ENCODE results near the gene HOXA11. TPM values are rescaled to one million over a fixed set of nuclear protein-coding genes. Genes with fewer than 3 reads are reported as not detected.

Gene HOXA11
- total and polyA plus RNA-seq, 2 donors, result 9.3 to 39.1 TPM

- H3K4me3 ChIP-seq (ENCODE audit: low read depth, low read length), result no peak overlapping the region
- 82% methylated on average over 2 of the region's 2 CpGs for WGBS
- DNase-seq (ENCODE audit: extremely low spot score), result no peak
- no peaks in the 10 kb centered on the region for H3K36me3 ChIP-seq (ENCODE audit: insufficient read depth)
- H3K27ac ChIP-seq (ENCODE audit: low read depth), result no peak overlapping the region
- H3K4me1 ChIP-seq (ENCODE audit: insufficient read depth), result no peaks in the 10 kb centered on the region
Observed at GRCh38 chr7:27137640-27138315, 47.3 kb downstream of the HOXA11 start.

GRCh38 chr7:27134392-27134791 is 50.6 kb downstream of the HOXA11 start:
- H3K27ac ChIP-seq (ENCODE audit: low read depth), result no peak overlapping the region
- WGBS, result 35% methylated on average over 2 of the region's 2 CpGs
- H3K36me3 ChIP-seq (ENCODE audit: insufficient read depth), result no peaks in the 10 kb centered on the region
- H3K4me1 ChIP-seq (ENCODE audit: insufficient read depth), result peaks cover 3% of the 10 kb centered on the region
- no peak overlapping the region for H3K4me3 ChIP-seq (ENCODE audit: low read depth, low read length)
- DNase-seq (ENCODE audit: extremely low spot score), result no peak

GRCh38 chr7:27133409-27134231 is 51.4 kb downstream of the HOXA11 start:
- Histone ChIP-seq H3K27ac (ENCODE audit: low read depth) (no peak overlapping the region), H3K4me1 (ENCODE audit: insufficient read depth) (peaks cover 3% of the 10 kb centered on the region), H3K36me3 (ENCODE audit: insufficient read depth) (no peaks in the 10 kb centered on the region), H3K4me3 (ENCODE audit: low read depth, low read length) (no peak overlapping the region)
- no peak for DNase-seq (ENCODE audit: extremely low spot score)
- 66% methylated on average over 18 of the region's 18 CpGs for WGBS

GRCh38 chr7:27132978-27133377 is 52.1 kb downstream of the HOXA11 start:
- no peak overlapping the region for H3K27ac ChIP-seq (ENCODE audit: low read depth)
- no peaks in the 10 kb centered on the region for H3K36me3 ChIP-seq (ENCODE audit: insufficient read depth)
- H3K4me1 ChIP-seq (ENCODE audit: insufficient read depth), result peaks cover 3% of the 10 kb centered on the region
- WGBS, result 40% methylated on average over 6 of the region's 6 CpGs
- DNase-seq (ENCODE audit: extremely low spot score), result no peak
- no peak overlapping the region for H3K4me3 ChIP-seq (ENCODE audit: low read depth, low read length)

GRCh38 chr7:27132214-27132613 is 52.8 kb downstream of the HOXA11 start:
- no peak overlapping the region for H3K4me3 ChIP-seq (ENCODE audit: low read depth, low read length)
- 79% methylated on average over 2 of the region's 2 CpGs for WGBS
- H3K36me3 ChIP-seq (ENCODE audit: insufficient read depth), result no peaks in the 10 kb centered on the region
- no peak overlapping the region for H3K27ac ChIP-seq (ENCODE audit: low read depth)
- peaks cover 3% of the 10 kb centered on the region for H3K4me1 ChIP-seq (ENCODE audit: insufficient read depth)
- DNase-seq (ENCODE audit: extremely low spot score), result no peak

- Histone ChIP-seq H3K27ac (ENCODE audit: low read depth) (no peak overlapping the region), H3K4me1 (ENCODE audit: insufficient read depth) (peaks cover 3% of the 10 kb centered on the region), H3K4me3 (ENCODE audit: low read depth, low read length) (peak overlapping the region; percentile 89), H3K36me3 (ENCODE audit: insufficient read depth) (no peaks in the 10 kb centered on the region)
- 49% methylated on average over 12 of the region's 12 CpGs for WGBS
- no peak for DNase-seq (ENCODE audit: extremely low spot score)
Observed at GRCh38 chr7:27131390-27131819, 53.6 kb downstream of the HOXA11 start.

Small RNA genes within 50 kb of the gene (small RNA-seq; reads per million reads assigned to genes)
- gene AC004080.5 (not detected), gene RF02140 (not detected), gene RF02141 (not detected)

Other genes with a start within 250 kb of the HOXA11 start
- 2.0 TPM for gene HOXA1, start 89.2 kb downstream of the HOXA11 start, total RNA-seq
- gene HOXA1, start 89.2 kb downstream of the HOXA11 start, polyA plus RNA-seq, result 1.6 TPM
- 1.4 TPM for gene HOXA2, start 82.5 kb downstream of the HOXA11 start, total RNA-seq
- gene HOXA2, start 82.5 kb downstream of the HOXA11 start, polyA plus RNA-seq, result 1.3 TPM
- gene HOXA4, start 54.5 kb downstream of the HOXA11 start, total RNA-seq, result 1.0 TPM
- gene HOXA4, start 54.5 kb downstream of the HOXA11 start, polyA plus RNA-seq, result 6.0 TPM
- gene HOXA5, start 41.6 kb downstream of the HOXA11 start, total RNA-seq, result 12.5 TPM
- gene HOXA5, start 41.6 kb downstream of the HOXA11 start, polyA plus RNA-seq, result 9.9 TPM
- gene HOXA6, start 37.5 kb downstream of the HOXA11 start, total RNA-seq, result 8.4 TPM
- 4.4 TPM for gene HOXA6, start 37.5 kb downstream of the HOXA11 start, polyA plus RNA-seq
- gene HOXA3, start 32.6 kb downstream of the HOXA11 start, total RNA-seq, result 9.0 TPM
- 11.4 TPM for gene HOXA3, start 32.6 kb downstream of the HOXA11 start, polyA plus RNA-seq
- gene HOXA7, start 28.6 kb downstream of the HOXA11 start, total RNA-seq, result 3.7 TPM
- 14.2 TPM for gene HOXA7, start 28.6 kb downstream of the HOXA11 start, polyA plus RNA-seq
- 19.8 TPM for gene HOXA9, start 19.7 kb downstream of the HOXA11 start, total RNA-seq
- 20.5 TPM for gene HOXA9, start 19.7 kb downstream of the HOXA11 start, polyA plus RNA-seq
- gene HOXA10, start 10.9 kb downstream of the HOXA11 start, total RNA-seq, result 23.2 TPM
- gene HOXA10, start 10.9 kb downstream of the HOXA11 start, polyA plus RNA-seq, result 44.9 TPM
- gene HOXA13, start 14.9 kb upstream of the HOXA11 start, total RNA-seq, result 43.2 TPM
- 24.4 TPM for gene HOXA13, start 14.9 kb upstream of the HOXA11 start, polyA plus RNA-seq
- 1.1 TPM for gene EVX1, start 57.6 kb upstream of the HOXA11 start, total RNA-seq
- gene EVX1, start 57.6 kb upstream of the HOXA11 start, polyA plus RNA-seq, result 2.0 TPM

Measured in urinary bladder (tissue), 4 donors.